PC-9 (cell line): Measurements from ENCODE around the gene LMX1A.

ENCODE experiments used
- EZH2 ChIP-seq: fragments of 200-600 bp; sonication (generic); IDR thresholded peaks from 2 replicates; pipeline ENCODE4 v1.8.0; 2017; ENCODE audit warnings: antibody characterized with exemption, low read depth
- TF ChIP-seq, protein P1 (sequence below): fragments of 200-600 bp; sonication (generic); conservative IDR thresholded peaks from 2 replicates; pipeline ENCODE4 v1.6.1; 2017; ENCODE audit warnings: mixed run types, antibody characterized with exemption, mild to moderate bottlenecking, moderate library complexity

DNA sequence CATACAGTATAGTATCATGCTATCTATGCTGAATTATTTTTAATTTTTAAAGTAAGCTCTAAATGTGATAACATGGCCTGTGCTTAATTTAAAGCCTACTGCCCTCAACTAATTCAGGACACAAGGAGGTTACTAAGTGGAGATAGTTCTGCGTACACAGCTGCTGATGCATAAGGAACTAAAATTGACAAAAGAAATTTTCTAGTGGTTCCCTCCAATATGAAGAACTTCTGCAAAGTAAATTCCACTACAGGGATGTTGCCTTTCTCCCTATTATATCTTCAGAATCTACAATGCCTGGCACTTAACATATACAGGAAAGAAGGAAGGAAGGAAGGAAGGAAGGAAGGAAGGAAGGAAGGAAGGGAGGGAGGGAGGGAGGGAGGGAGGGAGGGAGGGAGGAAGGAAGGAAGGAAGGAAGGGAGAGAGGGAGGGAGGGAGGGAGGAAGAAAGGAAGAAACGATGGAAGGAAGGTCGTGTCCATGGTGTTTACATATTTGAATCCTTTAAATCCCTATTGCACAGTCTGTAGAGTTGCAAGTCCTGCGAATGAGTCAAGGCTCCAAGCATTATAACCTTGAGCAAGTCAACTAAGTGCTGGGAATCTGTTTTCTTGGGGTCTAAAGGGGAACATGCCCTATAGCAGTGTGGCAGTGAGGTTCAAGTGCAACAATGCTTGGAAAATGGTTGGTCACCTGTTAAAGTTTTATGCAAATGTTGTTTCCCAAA, 171.2 kb downstream of the LMX1A start:
- TF ChIP-seq, protein P1, sequence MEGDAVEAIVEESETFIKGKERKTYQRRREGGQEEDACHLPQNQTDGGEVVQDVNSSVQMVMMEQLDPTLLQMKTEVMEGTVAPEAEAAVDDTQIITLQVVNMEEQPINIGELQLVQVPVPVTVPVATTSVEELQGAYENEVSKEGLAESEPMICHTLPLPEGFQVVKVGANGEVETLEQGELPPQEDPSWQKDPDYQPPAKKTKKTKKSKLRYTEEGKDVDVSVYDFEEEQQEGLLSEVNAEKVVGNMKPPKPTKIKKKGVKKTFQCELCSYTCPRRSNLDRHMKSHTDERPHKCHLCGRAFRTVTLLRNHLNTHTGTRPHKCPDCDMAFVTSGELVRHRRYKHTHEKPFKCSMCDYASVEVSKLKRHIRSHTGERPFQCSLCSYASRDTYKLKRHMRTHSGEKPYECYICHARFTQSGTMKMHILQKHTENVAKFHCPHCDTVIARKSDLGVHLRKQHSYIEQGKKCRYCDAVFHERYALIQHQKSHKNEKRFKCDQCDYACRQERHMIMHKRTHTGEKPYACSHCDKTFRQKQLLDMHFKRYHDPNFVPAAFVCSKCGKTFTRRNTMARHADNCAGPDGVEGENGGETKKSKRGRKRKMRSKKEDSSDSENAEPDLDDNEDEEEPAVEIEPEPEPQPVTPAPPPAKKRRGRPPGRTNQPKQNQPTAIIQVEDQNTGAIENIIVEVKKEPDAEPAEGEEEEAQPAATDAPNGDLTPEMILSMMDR: no peak
- no peak for TF ChIP-seq EZH2
